MM.1S (cell line): ENCODE results near the gene BCAT1.

Experiments used
- CTCF ChIP-seq: fragments of 300-600 bp; sonication (generic); IDR thresholded peaks from 2 replicates; pipeline ENCODE4 v1.5.1; 2016; ENCODE audit warnings: antibody characterized with exemption, low read length, mixed read lengths
- EZH2 ChIP-seq: fragments of 300-600 bp; sonication (generic); optimal IDR thresholded peaks from 2 replicates; pipeline ENCODE3; 2017; ENCODE audit warnings: low read depth, mild to moderate bottlenecking, antibody characterized with exemption, low read length, mixed read lengths
- EZH2phosphoT487 ChIP-seq: fragments of 300-600 bp; sonication (generic); IDR thresholded peaks from 2 replicates; pipeline ENCODE4 v1.6.1; 2018; ENCODE audit warnings: antibody characterized with exemption, low read length

DNA sequence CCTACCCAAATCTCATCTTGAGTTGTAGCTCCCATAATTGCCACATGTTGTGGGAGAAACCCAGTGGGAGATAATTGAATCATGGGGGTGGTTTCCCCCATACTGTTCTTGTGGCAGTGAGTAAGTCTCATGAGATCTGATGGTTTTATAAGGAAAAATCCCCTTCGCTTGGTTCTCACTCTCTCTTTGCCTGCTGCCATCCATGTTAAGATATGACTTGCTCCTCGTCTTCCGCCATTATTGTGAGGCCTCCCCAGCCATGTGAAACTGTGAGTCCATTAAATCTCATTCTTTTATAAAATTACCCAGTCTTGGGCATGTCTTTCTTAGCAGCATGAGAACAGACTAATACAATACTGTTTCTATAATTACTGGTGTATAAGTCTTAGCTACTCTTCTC, 6.5 kb upstream of the BCAT1 start:
- TF ChIP-seq CTCF (no peak), EZH2phosphoT487 (no peak), EZH2 (no peak)
